ENCODE measurements around the gene SMIM11.
"Not testable (repeated sequence)": the region's sequence is repeated elsewhere in the genome, so short reads cannot be mapped to it uniquely, and the experiment has no call there.

The SMIM11 gene, protein sequence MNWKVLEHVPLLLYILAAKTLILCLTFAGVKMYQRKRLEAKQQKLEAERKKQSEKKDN

DNA sequence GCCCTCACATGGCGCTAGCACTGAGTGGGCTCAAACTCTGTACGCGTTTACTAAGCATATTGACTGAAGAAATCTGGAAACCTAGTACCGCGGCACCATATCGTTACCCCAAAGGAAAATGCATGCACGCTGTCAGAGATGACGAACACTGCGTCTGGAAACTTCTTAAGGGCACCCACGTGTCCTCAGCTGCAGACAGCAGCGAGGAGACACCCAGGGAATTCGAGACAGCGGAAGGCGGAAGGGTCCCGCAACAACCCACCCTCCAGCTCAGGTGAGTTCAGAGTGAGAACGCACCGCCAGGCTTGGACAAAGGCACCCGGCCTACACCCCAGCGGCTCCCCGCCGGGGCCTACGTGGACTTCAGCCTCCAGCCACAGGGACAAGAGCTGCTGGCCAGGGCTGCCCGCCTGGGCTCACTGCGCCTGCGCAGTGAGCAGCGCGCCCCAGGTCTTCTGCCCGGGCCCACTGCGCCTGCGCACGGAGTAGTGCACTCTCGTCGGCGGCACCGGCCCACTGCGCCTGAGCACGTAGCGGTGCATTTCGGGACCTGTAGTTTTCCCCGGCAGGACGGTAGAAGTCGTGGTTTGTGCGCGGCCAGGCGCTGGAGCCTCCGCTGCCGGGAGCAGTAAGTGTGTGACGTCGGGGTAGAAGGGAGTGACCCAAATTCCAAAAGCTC is at the start of gene SMIM11:
SMIM11 (plus strand) TSS at position 568 of the 679 bp plus-strand sequence. CDS start 3,998 bp downstream, outside the sequence.
- not testable (repeated sequence) for H3K4me3 ChIP-seq (ENCODE audit: low read length); DNase-seq (ENCODE audit: low read depth)

DNA sequence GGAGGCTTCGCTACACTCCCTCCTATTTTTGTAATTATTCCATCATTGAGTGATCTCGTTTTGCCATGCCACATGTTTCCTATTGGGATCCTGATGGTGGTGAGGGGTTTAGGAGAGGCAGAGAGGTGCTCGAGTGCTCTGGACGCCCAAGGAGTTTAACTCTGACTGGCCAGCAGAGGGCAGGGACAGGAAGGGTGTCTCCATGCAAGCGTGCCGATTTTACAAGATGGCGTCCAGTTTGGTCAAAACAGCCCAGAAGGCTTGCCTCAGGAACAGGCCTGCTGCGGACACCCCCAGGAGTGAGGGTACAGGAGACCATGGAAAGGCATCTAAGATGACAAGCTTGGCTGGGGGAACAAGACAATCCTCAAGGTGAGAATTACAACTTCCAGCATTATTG is 45.3 kb upstream of the SMIM11 start:
- DNase-seq (ENCODE audit: low read depth), result no peak
- TF ChIP-seq, protein P1, sequence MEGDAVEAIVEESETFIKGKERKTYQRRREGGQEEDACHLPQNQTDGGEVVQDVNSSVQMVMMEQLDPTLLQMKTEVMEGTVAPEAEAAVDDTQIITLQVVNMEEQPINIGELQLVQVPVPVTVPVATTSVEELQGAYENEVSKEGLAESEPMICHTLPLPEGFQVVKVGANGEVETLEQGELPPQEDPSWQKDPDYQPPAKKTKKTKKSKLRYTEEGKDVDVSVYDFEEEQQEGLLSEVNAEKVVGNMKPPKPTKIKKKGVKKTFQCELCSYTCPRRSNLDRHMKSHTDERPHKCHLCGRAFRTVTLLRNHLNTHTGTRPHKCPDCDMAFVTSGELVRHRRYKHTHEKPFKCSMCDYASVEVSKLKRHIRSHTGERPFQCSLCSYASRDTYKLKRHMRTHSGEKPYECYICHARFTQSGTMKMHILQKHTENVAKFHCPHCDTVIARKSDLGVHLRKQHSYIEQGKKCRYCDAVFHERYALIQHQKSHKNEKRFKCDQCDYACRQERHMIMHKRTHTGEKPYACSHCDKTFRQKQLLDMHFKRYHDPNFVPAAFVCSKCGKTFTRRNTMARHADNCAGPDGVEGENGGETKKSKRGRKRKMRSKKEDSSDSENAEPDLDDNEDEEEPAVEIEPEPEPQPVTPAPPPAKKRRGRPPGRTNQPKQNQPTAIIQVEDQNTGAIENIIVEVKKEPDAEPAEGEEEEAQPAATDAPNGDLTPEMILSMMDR (conservative IDR thresholded peaks at IDR 0.05; ENCODE audit: low read depth, low read length), result no peak
- no peak overlapping the region for H3K4me3 ChIP-seq (ENCODE audit: low read length)

DNA sequence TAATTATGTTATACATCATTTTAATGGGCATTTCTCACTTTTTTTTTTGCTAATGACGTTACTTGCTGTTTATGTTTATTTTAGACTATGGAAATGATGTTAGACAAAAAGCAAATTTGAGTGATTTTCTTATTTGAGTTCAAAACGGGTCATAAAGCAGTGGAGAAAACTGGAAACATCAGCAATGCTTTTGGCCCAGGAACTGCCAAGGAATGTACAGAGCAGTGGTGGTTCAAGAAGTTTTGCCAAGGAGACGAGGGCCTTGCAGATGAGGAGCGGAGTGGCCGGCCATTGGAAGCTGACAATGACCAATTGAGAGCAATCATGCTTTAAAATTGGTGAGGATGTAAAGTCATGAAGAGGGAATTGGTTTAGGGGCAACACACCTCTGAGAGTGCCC is 43.6 kb upstream of the SMIM11 start:
- DNase-seq (ENCODE audit: low read depth), result no peak

DNA sequence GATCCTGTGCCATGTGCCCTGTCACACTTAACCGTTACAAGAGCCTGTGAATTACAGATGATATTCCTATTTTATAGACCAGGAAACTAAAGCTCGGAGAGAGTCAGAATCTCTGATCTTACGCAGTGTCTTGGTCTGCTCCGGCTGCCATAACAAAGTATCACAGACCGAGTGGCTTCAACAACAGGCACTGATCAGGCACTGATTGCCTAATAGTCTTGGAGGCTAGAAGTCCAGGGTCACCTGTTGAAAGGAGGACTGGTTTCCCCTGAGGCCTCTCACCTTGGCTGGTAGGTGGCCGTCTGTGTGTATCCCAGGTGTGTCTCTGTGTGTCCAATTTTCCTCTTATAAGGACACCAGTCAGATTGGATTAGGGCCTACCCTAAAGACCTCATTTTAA is 43.0 kb upstream of the SMIM11 start:
- no peak for DNase-seq (ENCODE audit: low read depth)
- H3K4me3 ChIP-seq (ENCODE audit: low read length), result no peak overlapping the region
- TF ChIP-seq, protein P1 (conservative IDR thresholded peaks at IDR 0.05; ENCODE audit: low read depth, low read length), result no peak

More for the DNA sequence above, 43.6 kb upstream of the SMIM11 start:
- TF ChIP-seq, protein P1 (conservative IDR thresholded peaks at IDR 0.05; ENCODE audit: low read depth, low read length), result no peak
- H3K4me3 ChIP-seq (ENCODE audit: low read length), result no peak overlapping the region

DNA sequence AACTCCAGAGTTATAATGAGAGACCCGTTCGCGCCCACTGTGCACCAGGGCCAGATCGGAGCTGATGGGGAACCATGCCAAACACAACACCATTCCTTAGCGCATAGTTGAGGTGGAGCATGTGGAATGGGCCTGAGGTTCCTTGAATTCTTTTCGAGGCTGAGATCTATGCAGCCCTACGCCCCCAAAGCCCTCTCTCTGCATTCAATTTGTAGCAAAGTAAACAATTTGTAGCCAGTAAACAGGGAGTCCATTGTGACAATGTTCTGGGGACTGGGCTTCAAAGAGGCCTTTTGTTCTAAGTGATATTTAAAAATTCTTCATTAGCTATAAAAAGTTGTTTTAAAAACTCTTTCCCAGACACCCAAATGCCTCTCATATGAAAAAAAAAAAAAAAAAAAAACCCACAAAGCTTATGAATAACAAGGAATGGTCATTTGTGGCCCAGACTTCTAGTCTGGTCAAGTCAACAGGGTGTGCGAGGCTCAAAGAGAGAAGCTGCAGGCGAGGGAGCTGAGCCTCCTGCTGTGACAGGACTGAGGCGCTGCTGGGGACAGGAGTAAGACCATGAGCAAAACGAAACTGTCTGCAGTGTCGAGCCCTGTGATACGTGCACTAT is 42.1 kb upstream of the SMIM11 start:
- DNase-seq (ENCODE audit: low read depth), result no peak
- H3K4me3 ChIP-seq (ENCODE audit: low read length), result no peak overlapping the region
- TF ChIP-seq, protein P1 (conservative IDR thresholded peaks at IDR 0.05; ENCODE audit: low read depth, low read length), result no peak

DNA sequence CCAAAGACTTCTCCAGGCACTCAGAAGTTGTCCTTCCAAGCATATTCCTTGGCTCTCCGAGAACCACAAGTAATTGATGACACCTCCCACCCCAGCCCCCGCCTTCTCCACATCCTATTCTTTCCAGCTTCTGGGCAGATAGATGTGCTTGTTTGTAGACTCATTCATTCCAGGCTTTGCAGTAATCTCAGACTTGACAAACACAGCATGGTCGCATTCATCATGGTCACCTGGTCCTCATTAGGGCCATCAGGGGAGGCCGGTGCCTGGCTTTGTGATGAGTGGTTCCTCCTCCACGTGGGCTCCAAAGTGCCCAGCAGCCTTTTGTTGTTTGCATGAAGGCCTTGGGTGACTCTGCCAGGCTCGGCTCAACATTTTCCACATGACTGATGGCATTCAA is 40.0 kb upstream of the SMIM11 start:
- no peak overlapping the region for H3K4me3 ChIP-seq (ENCODE audit: low read length)
- TF ChIP-seq, protein P1 (conservative IDR thresholded peaks at IDR 0.05; ENCODE audit: low read depth, low read length), result no peak
- DNase-seq (ENCODE audit: low read depth), result peak; percentile 54

DNA sequence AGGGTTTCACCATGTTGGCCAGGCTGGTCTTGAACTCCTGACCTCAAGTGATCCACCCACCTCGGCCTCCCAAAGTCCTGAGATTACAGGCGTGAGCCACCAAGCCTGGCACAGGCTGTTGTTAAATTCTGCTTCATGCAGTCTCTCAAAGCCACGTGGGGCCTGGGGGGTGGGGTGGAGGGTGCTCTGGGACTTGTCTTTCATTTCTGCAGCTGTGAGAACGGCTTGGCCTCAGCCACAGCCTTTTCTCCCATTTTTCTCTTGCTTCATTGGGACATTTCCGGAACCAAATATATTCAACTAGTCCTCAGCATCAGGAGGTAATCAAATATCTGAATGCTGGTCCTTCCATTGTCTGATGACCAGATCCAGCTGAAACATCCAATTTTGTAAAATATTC is 39.1 kb upstream of the SMIM11 start:
- DNase-seq (ENCODE audit: low read depth), result no peak
- TF ChIP-seq, protein P1 (conservative IDR thresholded peaks at IDR 0.05; ENCODE audit: low read depth, low read length), result no peak
- H3K4me3 ChIP-seq (ENCODE audit: low read length), result no peak overlapping the region

Data from retinal pigment epithelial cell (primary cell).